ENCODE data around the gene CSPG4. TPM values are rescaled to one million over a fixed set of nuclear protein-coding genes. Genes with fewer than 3 reads are reported as not detected.
"Not testable (repeated sequence)": the region's sequence is repeated elsewhere in the genome, so short reads cannot be mapped to it uniquely, and the experiment has no call there.

CSPG4 gene
- total RNA-seq: 5.3 and 5.4 TPM in 2 replicates
- long read RNA-seq: 0 reads

GRCh38 chr15:75712668-75713337, at the start of gene CSPG4:
Gene CSPG4, minus strand, starts transcription at chr15:75712848. Its CDS starts 93 bp downstream, at chr15:75712755.
- peak within 1 kb of the TSS; percentile 71 for H3K27ac Mint-ChIP-seq (ENCODE audit: unreplicated experiment)
- H3K9me3 Mint-ChIP-seq: no peaks in the 10 kb centered on the region
- peak; percentile 29 for DNase-seq (ENCODE audit: low read depth, low spot score)
- TF ChIP-seq, protein P1, sequence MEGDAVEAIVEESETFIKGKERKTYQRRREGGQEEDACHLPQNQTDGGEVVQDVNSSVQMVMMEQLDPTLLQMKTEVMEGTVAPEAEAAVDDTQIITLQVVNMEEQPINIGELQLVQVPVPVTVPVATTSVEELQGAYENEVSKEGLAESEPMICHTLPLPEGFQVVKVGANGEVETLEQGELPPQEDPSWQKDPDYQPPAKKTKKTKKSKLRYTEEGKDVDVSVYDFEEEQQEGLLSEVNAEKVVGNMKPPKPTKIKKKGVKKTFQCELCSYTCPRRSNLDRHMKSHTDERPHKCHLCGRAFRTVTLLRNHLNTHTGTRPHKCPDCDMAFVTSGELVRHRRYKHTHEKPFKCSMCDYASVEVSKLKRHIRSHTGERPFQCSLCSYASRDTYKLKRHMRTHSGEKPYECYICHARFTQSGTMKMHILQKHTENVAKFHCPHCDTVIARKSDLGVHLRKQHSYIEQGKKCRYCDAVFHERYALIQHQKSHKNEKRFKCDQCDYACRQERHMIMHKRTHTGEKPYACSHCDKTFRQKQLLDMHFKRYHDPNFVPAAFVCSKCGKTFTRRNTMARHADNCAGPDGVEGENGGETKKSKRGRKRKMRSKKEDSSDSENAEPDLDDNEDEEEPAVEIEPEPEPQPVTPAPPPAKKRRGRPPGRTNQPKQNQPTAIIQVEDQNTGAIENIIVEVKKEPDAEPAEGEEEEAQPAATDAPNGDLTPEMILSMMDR (conservative IDR thresholded peaks at IDR 0.05): no peak
- H3K27me3 Mint-ChIP-seq (ENCODE audit: low read depth): peaks cover 3% of the 10 kb centered on the region
- peaks cover 16% of the 10 kb centered on the region for H3K4me1 Mint-ChIP-seq
- peak within 1 kb of the TSS; percentile 73 for H3K4me3 Mint-ChIP-seq
- no peaks in the 10 kb centered on the region for H3K36me3 Mint-ChIP-seq (ENCODE audit: low read depth)

GRCh38 chr15:75762357-75762718, 49.7 kb upstream of the CSPG4 start:
- Mint-ChIP-seq H3K27ac (ENCODE audit: unreplicated experiment) (peak overlapping the region; percentile 27), H3K4me1 (peaks cover 31% of the 10 kb centered on the region)

GRCh38 chr15:75761446-75762356, 49.1 kb upstream of the CSPG4 start:
- no peaks in the 10 kb centered on the region for H3K27me3 Mint-ChIP-seq (ENCODE audit: low read depth)
- no peak for DNase-seq (ENCODE audit: low read depth, low spot score)
- H3K4me1 Mint-ChIP-seq: peaks cover 31% of the 10 kb centered on the region
- H3K9me3 Mint-ChIP-seq: no peaks in the 10 kb centered on the region
- H3K36me3 Mint-ChIP-seq (ENCODE audit: low read depth): no peaks in the 10 kb centered on the region
- TF ChIP-seq, protein P1 (conservative IDR thresholded peaks at IDR 0.05): no peak
- H3K4me3 Mint-ChIP-seq: no peak overlapping the region
- H3K27ac Mint-ChIP-seq (ENCODE audit: unreplicated experiment): peak overlapping the region; percentile 75

More at GRCh38 chr15:75762357-75762718, 49.7 kb upstream of the CSPG4 start:
- not testable (repeated sequence) for DNase-seq (ENCODE audit: low read depth, low spot score); H3K4me3 Mint-ChIP-seq; H3K27me3 Mint-ChIP-seq (ENCODE audit: low read depth); H3K36me3 Mint-ChIP-seq (ENCODE audit: low read depth); H3K9me3 Mint-ChIP-seq

- Mint-ChIP-seq H3K36me3 (ENCODE audit: low read depth) (no peaks in the 10 kb centered on the region), H3K4me3 (peak overlapping the region; percentile 60), H3K27me3 (ENCODE audit: low read depth) (no peaks in the 10 kb centered on the region), H3K4me1 (peaks cover 31% of the 10 kb centered on the region), H3K27ac (ENCODE audit: unreplicated experiment) (peak overlapping the region; percentile 85), H3K9me3 (no peaks in the 10 kb centered on the region)
- TF ChIP-seq, protein P1 (conservative IDR thresholded peaks at IDR 0.05): no peak
- no peak for DNase-seq (ENCODE audit: low read depth, low spot score)
Observed at GRCh38 chr15:75760704-75761435, 48.2 kb upstream of the CSPG4 start.

GRCh38 chr15:75760131-75760520, 47.5 kb upstream of the CSPG4 start:
- H3K9me3 Mint-ChIP-seq; DNase-seq (ENCODE audit: low read depth, low spot score); H3K36me3 Mint-ChIP-seq (ENCODE audit: low read depth); H3K27me3 Mint-ChIP-seq (ENCODE audit: low read depth): not testable (repeated sequence)
- peaks cover 31% of the 10 kb centered on the region for H3K4me1 Mint-ChIP-seq
- H3K4me3 Mint-ChIP-seq: peak overlapping the region; percentile 60
- H3K27ac Mint-ChIP-seq (ENCODE audit: unreplicated experiment): peak overlapping the region; percentile 85

GRCh38 chr15:75759416-75760130, 46.9 kb upstream of the CSPG4 start:
- no peaks in the 10 kb centered on the region for H3K36me3 Mint-ChIP-seq (ENCODE audit: low read depth)
- no peaks in the 10 kb centered on the region for H3K27me3 Mint-ChIP-seq (ENCODE audit: low read depth)
- DNase-seq (ENCODE audit: low read depth, low spot score): no peak
- TF ChIP-seq, protein P1 (conservative IDR thresholded peaks at IDR 0.05): no peak
- peaks cover 31% of the 10 kb centered on the region for H3K4me1 Mint-ChIP-seq
- peak overlapping the region; percentile 45 for H3K27ac Mint-ChIP-seq (ENCODE audit: unreplicated experiment)
- H3K9me3 Mint-ChIP-seq: no peaks in the 10 kb centered on the region
- H3K4me3 Mint-ChIP-seq: peak overlapping the region; percentile 54

Data from neural crest cell (in vitro differentiated cells).